ENCODE measurements around the gene CDCA7. TPM values are rescaled to one million over a fixed set of nuclear protein-coding genes. Genes with fewer than 3 reads are reported as not detected.
"Not testable (repeated sequence)": the region's sequence is repeated elsewhere in the genome, so short reads cannot be mapped to it uniquely, and the experiment has no call there.

CDCA7 gene
- polyA plus RNA-seq, 4 donors, result 28.0 to 42.2 (median 36.1) TPM

DNA sequence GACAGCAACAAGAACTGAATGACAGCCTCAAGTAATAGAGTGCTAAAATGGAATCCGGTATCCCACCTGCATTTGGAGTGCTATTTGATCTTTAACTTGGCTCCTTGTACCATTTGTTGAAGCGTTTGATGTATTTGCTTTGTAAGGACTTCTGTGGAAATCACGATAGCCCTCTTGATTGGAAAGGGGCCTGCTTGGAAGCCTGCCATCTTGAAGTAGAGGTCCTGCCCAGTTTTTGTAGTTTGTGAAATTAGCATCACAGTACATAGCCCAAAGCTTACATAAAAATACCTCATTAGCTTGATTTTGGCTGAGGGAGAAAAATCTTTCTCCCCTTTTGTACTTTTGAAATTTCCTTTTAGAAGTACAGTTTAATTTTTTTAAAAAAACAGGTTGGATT, 2.7 kb downstream of the CDCA7 start:
- DNase-seq (ENCODE audit: low read depth in 4 of 4, low spot score in 3 of 4), result no peak

DNA sequence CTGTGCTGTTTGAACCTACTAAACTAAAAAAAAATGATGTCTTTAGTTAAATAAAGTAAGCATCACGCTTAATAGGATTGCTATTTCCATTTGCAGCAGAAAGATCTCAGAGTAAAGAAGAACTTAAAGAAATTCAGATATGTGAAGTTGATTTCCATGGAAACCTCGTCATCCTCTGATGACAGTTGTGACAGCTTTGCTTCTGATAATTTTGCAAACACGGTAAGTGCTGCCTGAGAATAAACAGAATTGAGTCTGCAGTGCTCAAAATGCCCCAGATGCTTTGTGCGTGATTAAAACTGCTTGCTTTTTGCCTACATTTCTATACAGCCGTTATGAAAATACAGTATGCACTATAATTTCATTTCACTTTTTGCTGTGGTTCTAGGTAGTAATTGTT, 3.9 kb downstream of the CDCA7 start:
- DNase-seq (ENCODE audit: low read depth in 4 of 4, low spot score in 3 of 4), result no peak

DNA sequence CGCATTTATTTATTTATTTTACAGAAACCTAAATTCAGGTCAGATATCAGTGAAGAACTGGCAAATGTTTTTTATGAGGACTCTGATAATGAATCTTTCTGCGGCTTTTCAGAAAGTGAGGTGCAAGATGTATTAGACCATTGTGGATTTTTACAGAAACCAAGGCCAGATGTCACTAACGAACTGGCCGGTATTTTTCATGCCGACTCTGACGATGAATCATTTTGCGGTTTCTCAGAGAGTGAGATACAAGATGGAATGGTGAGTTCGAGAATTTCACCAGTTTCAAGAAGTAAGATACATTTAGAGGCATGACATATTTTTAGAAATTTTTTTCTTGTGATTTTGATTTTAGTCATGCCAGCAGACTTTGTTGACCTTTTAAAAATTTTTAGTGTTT, 4.6 kb downstream of the CDCA7 start:
- DNase-seq (ENCODE audit: low read depth in 4 of 4, low spot score in 3 of 4), result no peak

DNA sequence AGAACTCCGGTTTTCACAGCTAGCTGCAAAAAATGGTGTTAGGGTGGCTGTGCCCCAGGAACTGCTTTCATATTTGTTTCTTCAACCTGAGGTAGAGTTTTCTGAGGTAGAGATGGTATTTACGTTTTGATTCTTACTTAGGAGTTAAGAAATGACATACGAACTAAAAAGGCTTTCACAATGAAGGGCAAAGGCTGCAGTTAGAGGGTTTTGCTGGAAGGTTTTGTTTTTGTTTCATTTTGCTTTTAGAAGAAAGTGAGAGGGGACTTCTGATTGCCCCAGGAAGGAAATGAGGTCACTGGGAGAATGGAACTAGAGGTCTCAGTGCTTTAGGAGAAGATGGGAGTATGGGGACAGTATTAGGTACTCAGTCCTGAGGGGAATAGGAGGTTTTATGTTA, 15.5 kb downstream of the CDCA7 start:
- no peak for DNase-seq (ENCODE audit: low read depth in 4 of 4, low spot score in 3 of 4)

DNA sequence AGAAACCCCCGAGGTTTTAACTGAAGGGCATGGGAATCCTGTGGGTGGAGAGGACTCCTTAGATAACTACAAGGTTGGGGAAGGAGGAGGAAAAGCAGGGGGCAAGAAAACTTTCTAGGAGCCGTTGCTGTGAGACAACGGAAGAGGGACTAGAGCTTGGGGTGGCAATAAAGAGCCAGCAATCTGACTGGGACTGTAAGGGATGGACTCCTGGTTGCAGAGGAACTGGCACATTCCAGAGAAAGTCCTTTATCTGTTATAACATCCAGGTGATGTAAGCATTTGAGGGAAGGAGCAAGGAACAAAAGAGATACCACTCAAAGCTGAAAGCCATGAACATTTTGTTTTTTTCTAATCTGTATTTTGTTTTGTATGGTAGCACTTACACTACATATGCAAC, 16.4 kb downstream of the CDCA7 start:
- no peak for DNase-seq (ENCODE audit: low read depth in 4 of 4, low spot score in 3 of 4)

DNA sequence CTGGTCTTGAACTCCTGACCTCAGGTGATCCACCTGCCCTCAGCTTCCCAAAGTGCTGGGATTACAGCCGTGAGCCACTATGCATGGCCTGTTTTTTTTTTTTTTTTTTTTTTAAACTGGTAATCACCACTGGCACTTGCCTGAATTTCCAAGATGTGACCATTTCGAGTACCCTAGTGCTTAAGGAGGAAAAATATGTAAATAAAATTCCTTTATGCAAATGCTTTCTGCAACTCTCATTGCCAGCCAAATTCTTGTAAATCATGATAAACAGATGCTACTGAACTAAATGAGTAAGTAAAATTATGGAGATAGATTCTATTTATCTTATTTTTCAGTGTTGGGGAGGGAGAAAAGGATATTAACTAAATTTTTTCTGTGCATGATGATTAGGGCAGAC, 18.6 kb downstream of the CDCA7 start:
- DNase-seq (ENCODE audit: low read depth in 4 of 4, low spot score in 3 of 4), result no peak

DNA sequence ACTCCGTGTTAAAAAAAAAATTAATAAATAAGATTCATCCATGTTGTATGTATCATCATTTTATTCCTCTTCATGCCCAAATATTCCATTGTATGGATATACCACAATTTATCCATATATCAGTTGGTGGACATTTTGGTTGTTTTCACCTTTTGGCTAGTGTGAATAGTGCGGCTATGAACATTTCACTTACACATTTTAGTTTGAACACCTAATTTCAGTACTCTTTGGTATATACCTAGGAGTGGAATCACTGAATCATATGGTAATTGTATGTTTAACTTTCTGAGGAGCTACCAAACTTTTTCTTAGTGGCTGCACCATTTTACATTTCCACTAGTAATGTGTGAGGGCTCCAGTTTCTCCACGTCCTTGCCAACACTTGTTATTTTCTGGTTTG, 20.0 kb downstream of the CDCA7 start:
- no peak for DNase-seq (ENCODE audit: low read depth in 4 of 4, low spot score in 3 of 4)

DNA sequence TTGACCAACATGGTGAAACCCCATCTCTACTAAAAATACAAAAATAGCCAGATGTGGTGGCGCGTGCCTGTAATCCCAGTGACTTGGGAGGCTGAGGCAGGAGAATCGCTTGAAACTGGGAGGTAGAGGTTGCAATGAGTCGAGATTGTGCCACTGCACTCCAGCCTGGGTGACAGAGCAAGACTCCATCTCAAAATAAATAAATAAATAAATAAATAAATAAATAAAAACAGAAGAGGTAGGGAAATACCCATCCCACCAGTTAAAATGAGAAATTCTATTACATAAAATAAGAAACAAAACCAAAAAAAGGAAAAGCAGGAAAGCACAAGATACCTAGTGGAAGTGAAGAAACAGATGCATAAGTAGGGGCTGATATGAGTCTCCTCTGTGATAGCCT, 30.9 kb downstream of the CDCA7 start:
- not testable (repeated sequence) for DNase-seq (ENCODE audit: low read depth in 4 of 4, low spot score in 3 of 4)

DNA sequence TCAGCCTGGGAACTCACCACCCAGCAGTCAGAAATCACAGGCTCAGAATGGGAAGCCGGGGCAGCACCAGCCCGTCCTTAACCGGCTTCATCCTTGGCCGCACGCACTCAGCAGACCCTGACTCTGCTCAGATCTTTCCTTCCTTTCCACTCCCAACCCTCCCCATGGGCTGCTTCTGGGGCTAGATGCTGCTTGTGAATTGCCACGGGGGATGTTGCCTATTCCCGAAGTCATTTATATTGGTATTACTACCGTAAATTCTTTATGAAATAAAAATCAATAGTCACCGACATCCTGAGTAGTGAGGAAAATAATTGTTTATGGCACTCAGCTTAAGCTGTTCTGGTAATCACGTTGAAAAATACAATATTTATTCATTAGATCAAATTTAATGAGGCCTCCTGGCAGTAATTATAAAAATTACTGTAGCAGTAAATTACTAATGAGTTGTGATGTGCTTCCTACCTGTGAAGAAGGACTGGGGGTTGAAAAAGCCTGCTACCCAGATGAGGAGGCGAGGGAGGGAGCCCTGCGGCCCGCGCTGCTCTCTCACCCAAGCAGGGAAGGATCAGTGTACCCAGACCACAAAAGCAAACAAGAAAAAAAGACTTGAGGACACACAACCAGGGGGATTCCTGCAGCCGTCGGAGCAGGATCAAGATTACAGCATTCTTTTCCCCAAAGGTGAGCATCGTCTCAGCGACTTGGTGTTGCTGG, 31.5 kb downstream of the CDCA7 start:
- no peak for DNase-seq (ENCODE audit: low read depth in 4 of 4, low spot score in 3 of 4)

DNA sequence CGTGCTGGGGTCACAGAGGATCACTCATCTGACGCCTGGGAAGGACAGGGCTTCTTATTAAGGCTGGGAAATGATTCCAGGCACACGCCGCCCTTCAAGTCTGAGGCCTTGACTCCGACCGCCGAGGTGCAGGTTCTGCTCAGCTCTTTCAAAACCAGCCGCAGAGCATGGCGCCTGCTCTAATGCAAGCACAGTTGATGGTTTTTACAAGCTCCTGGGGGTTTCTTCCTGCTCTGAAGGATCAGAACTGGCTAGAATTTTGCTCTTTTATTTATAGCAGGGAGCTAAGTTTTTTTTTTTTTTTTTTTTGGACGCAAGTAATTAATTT, 32.0 kb downstream of the CDCA7 start:
- DNase-seq (ENCODE audit: low read depth in 4 of 4, low spot score in 3 of 4), result no peak

DNA sequence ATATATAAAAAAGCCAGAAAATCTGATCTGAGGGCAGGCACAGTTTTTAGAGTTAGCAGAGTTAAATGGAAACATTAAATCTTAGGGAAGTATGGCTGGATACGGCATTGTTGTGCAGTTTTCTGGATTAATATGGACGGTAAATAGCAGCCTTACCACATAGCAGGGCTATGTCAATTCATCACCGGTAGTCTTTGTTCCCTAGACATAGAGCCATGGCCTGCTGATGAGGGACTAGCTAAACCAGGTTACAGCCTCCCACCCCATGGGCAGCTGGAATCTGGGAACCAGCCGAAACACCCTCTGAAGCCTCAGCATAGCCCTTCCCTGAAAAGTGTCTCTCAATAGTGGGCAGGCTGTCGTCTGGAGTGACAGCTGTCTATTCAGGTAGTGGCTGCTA, 32.4 kb downstream of the CDCA7 start:
- DNase-seq (ENCODE audit: low read depth in 4 of 4, low spot score in 3 of 4), result no peak

DNA sequence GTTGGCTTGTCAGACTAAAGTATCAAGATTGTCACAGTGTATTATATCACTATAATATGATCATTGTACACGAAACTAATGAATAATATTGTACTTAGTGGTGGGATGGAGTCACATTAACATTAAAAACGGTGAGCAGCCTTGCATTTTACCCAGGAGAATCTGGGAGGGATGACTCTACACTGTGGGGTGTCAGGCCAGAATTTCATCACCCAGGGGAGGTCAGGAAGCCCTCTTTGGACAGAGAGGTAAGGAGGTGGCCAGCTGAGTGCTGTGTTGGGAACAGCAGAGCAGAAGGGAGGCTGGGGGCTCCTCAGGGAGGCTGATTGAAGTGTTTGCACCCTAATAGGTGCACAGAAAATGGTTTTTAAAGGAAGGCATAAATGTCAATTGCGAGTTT, 33.0 kb downstream of the CDCA7 start:
- no peak for DNase-seq (ENCODE audit: low read depth in 4 of 4, low spot score in 3 of 4)

DNA sequence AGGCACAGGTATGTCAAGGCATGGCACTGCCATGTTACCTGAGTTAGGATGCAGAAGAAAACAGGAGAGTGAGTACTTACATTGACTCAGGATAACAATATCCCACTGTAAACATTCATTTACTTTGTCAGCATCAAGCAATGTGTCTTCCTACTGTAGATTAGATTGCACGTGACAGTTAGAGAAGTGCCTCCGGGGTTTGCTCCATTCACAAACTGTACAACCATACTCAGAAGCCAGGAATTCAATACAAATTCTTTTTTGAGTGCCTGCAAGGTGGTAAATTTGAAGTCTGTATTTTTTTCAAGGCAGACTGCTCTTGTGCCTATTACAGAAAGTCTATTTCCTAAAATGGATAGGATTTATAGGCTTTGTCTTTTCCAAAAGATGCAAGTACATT, 34.1 kb downstream of the CDCA7 start:
- DNase-seq (ENCODE audit: low read depth in 4 of 4, low spot score in 3 of 4), result no peak

DNA sequence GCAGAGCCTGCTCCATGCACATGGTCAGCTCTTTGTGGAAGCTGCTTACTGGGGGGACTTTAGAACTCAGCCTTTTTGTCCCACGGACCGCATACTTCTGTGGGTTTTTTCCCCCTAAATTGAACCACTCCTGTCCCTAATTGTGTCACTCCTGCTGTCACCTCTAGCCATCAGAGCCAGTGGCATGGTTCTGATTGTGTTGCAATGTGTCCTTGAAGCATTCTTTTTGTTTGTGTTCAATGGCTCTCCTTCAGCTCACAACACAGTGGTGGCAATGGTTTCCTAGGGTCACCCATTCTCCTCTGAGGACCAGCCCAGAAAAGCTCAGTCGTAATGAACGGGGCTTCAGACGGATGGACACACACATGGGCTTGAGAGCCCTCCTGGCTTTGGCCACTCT, 35.4 kb downstream of the CDCA7 start:
- DNase-seq (ENCODE audit: low read depth in 4 of 4, low spot score in 3 of 4), result no peak

DNA sequence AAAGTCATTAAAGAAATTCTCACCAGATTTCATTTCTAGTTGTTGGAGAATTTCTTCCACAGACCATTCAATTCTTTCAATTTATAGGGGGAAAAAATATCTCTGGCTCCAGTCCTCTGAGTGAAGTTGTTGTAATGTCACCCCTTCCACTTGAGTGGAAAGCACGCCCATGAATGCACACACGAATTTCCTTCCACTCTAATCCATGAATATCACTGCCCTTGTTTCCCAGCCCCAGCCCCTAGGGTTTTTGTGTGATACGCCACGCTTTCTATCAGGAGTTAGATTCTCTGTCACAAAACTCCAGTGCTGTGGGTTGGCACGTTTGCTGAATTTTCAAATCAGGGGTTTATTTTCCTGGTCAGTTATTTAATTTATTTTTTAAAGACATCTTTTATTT, 38.1 kb downstream of the CDCA7 start:
- DNase-seq (ENCODE audit: low read depth in 4 of 4, low spot score in 3 of 4), result no peak

DNA sequence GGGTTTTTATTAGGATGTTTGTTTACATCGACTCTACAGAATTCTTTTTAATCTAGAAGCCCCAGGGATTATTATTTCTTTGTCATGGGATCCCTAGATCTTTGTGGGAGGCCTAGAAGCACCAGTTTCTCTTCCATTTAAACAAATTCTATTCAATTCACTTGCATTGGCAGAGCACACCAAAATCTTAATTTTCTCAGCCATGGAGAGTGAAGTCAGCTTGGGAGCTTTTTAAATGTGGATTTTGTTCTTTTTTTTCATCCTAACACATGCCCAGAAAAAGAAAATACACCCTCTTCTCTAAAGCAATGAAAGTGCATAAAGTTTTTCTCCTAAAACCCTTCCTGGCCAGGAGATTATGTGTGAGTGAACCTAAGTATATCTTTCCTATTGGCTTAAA, 38.5 kb downstream of the CDCA7 start:
- DNase-seq (ENCODE audit: low read depth in 4 of 4, low spot score in 3 of 4), result no peak

DNA sequence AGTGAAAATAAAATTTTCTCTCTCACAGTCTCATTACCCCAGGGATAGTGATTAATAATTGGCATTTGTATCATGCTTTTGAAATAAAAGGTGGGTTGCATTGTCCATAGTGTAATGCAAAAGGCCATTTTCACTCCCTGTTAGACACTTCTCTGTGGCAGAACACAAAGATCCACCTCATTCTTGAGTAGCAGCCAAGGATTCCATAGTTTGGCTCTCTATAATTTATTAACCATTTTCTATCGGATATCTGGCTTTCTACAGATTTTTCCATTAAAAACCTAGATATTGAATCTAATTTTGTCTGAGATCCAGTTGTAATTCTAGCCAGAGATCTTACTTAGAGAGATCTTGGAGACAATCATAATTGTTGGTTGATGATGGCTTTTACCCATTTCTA, 39.0 kb downstream of the CDCA7 start:
- DNase-seq (ENCODE audit: low read depth in 4 of 4, low spot score in 3 of 4), result no peak

DNA sequence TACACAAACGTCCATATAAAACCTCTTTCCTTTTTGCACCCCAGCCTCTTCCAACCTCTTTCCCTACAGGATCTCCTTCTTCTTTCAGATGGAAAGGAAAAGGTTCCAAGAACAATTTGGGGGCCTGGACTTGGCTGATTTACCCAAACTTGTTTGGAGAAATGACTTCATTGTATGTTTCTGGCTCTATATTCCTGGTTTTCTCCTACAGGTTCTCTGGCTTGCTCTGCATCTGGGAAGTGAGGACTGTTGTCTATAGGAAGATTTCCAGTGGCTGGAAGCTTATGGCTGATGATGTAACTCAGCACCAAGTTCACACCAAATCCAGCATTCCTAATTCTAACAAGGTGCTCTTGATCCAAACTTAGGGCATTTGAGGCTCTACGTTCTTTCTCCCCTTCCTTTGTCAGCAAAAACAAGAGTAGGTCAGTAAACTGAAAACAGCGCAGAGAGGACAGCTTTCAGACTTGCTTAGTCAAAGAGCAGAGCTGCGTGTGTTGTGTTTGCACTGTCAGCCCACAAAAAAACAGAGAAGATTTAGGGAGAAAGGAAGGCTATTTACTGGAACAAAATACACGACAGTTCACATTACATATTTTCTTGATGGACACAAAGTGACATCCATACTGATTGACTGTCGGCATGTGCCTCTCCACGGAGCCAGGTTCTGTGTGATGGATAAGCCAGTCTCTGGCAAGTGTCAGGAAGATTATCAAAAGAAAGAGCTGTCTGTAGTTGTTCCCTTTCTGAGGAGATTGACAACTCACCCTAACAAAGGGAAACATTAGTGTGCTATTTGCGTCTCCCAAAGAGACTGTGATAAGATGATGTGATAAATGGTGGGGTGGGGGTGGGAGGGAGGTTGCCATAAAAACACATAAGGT, 39.7 kb downstream of the CDCA7 start:
- DNase-seq (ENCODE audit: low read depth in 4 of 4, low spot score in 3 of 4), result no peak

DNA sequence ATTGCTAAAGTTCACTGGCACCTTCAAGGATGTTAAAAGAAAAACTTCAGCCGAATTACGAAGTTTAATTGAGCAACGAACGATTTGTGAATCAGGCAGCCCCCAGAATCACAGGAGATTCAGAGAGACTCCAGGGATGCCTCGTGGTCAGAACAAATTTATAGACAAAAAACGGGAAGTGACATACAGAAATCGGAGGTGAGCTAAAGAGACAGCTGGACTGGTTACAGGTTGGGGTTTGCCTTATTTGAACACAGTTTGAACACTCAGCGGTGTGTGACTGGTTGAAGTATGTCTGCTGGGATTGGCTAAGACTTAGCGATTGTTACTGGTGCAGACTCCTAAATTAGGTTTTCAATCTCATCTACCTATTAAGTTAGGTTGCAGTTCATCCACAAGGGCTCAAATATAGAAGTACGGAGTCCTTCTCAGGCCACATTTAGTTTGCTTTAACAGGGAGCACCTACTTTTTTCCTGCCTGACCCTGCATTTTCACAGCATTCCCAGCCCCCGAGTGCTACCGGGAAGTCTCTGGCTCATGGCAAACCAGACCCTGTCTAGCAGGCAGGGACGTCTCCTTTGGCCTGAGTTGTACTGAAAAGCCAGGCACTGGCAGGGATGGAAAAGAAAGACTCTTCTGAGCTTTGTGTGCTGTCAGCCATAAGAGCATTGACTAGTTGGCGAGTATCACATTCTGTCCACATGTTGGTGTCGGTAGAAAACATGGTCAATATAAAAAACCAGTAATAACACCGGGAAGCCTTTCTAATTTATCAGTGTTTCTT, 41.1 kb downstream of the CDCA7 start:
- no peak for DNase-seq (ENCODE audit: low read depth in 4 of 4, low spot score in 3 of 4)

DNA sequence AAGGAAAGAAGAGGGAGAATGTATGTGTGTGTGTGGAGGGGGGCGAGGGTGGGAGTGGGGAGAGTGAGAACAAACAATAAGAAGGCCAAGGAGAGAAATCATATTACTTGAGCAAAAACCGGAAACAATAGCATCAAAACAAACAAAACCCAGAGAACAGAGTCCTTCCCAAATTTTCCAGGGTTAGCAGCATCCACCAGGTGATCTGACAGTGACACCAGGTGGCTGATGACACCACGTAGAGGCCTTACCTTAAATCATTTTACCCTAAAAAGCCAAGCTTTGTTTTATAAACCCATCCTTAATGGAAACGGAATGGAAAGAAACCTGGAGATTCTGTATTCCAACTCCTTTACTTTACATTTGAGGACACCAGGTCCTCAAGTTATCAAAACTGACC, 42.9 kb downstream of the CDCA7 start:
- no peak for DNase-seq (ENCODE audit: low read depth in 4 of 4, low spot score in 3 of 4)

DNA sequence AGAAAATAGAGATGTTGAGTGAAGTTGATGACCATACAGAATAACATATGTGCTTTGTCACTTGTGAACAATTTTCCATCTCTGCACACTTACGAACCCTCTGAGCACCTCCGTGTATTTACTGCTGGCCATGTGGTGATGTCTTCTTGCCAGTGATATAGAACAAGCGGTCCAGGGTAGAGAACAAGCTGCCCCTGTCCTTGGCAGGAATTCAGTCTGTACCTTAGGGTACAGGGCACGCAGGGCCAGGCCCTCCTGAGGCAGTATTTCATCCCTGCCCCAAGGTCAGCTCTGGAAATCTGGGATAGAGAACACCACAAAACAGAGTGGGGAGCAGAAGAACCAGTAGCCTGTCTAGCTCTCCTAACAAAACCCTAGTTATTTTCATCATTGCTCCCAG, 44.6 kb downstream of the CDCA7 start:
- DNase-seq (ENCODE audit: low read depth in 4 of 4, low spot score in 3 of 4), result no peak

DNA sequence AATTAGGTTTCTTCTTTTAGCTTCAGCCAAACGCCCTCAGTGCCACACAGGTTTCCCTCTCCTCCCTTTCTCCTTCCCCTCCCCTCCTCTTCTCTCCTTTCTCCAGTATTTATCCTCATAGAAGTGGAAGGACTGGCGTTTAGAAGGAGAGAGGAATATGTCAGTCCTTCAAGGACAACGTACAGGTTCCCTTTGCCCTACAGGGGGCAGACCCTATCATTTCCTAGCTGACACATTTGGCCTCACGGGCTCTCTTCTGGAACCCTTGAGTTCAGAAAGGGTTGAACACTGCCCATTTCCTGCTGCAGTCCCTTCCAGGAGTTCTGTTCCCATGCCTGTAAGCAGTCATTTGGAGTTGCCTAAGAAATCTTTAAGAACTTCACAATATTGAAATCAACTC, 46.1 kb downstream of the CDCA7 start:
- DNase-seq (ENCODE audit: low read depth in 4 of 4, low spot score in 3 of 4), result no peak

Data from left renal pelvis (tissue), 4 donors.